Ishikawa (cell line): ENCODE results near the gene BCL6.

Experiments used
- CEBPB ChIP-seq: IDR thresholded peaks from 2 replicates; pipeline ENCODE4 v1.6.1; 2012
- CREB1 ChIP-seq: IDR thresholded peaks from 2 replicates; pipeline ENCODE4 v1.6.1; 2012; ENCODE audit warnings: low read depth
- EGR1 ChIP-seq: IDR thresholded peaks from 2 replicates; pipeline ENCODE4 v1.6.1; 2012
- EP300 ChIP-seq: IDR thresholded peaks from 2 replicates; pipeline ENCODE4 v1.6.1; 2012; ENCODE audit warnings: borderline replicate concordance
- FOXM1 ChIP-seq: IDR thresholded peaks from 2 replicates; pipeline ENCODE4 v1.6.1; 2012; ENCODE audit warnings: low read depth, borderline replicate concordance
- NFIC ChIP-seq: IDR thresholded peaks from 2 replicates; pipeline ENCODE4 v1.6.1; 2012
- RAD21 ChIP-seq: IDR thresholded peaks from 2 replicates; pipeline ENCODE4 v1.6.1; 2012; ENCODE audit warnings: low read depth
- REST ChIP-seq: IDR thresholded peaks from 2 replicates; pipeline ENCODE4 v1.6.1; 2012; ENCODE audit warnings: low read depth, mild to moderate bottlenecking
- TAF1 ChIP-seq: IDR thresholded peaks from 2 replicates; pipeline ENCODE4 v1.6.1; 2012; ENCODE audit warnings: low read depth, mild to moderate bottlenecking
- TCF12 ChIP-seq: IDR thresholded peaks from 2 replicates; pipeline ENCODE4 v1.6.1; 2012; ENCODE audit warnings: low read depth
- TEAD4 ChIP-seq: IDR thresholded peaks from 2 replicates; pipeline ENCODE4 v1.6.1; 2012
- YY1 ChIP-seq: IDR thresholded peaks from 2 replicates; pipeline ENCODE4 v1.6.1; 2012; ENCODE audit warnings: low read depth
- ZBTB7A ChIP-seq: IDR thresholded peaks from 2 replicates; pipeline ENCODE4 v1.6.1; 2012; ENCODE audit warnings: low read depth
- TF ChIP-seq, protein P1 (sequence below): IDR thresholded peaks from 2 replicates; pipeline ENCODE4 v1.6.1; 2012
- TF ChIP-seq, protein P2 (sequence below): IDR thresholded peaks from 2 replicates; pipeline ENCODE4 v1.6.1; 2012

BCL6 gene

GRCh38 chr3:187706971-187707370 is 38.3 kb downstream of the BCL6 start:
- TF ChIP-seq, protein P1, sequence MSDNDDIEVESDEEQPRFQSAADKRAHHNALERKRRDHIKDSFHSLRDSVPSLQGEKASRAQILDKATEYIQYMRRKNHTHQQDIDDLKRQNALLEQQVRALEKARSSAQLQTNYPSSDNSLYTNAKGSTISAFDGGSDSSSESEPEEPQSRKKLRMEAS = no peak
- TF ChIP-seq NFIC = no peak
- no peak for TF ChIP-seq EGR1
- TF ChIP-seq TEAD4 = no peak
- TF ChIP-seq, protein P2, sequence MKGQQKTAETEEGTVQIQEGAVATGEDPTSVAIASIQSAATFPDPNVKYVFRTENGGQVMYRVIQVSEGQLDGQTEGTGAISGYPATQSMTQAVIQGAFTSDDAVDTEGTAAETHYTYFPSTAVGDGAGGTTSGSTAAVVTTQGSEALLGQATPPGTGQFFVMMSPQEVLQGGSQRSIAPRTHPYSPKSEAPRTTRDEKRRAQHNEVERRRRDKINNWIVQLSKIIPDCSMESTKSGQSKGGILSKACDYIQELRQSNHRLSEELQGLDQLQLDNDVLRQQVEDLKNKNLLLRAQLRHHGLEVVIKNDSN = no peak
- TF ChIP-seq YY1 = no peak
- TF ChIP-seq RAD21 = no peak
- no peak for TF ChIP-seq EP300

DNA sequence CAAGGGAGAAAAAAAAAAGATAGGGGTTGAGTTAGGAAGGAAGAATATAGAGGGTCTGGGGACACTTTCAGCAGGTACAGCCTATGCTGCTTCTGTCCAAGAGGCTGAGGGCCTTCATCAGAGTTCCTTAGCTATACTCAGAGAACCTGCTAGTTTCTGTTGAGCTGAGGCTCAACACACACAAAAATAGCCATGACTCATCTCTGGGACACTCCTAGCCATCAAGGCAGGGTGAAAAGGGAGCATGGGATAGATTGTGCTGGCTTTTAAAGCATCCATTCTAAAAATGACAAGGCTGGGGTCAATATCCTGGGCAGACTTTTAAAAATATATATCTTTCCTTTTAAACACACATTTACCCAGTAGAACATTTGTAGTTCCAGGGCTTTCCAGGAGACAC is 40.1 kb downstream of the BCL6 start:
- TF ChIP-seq ZBTB7A = no peak
- TF ChIP-seq RAD21 = no peak

- TF ChIP-seq TAF1 (no peak), TEAD4 (no peak), EGR1 (no peak)
- TF ChIP-seq, protein P2 = no peak
Measured at GRCh38 chr3:187702507-187703033, 42.7 kb downstream of the BCL6 start, which contains the start of gene RTP2. Gene RTP2, minus strand, starts transcription at chr3:187702557. Its CDS starts 429 bp downstream, at chr3:187702128.

- TF ChIP-seq TAF1 = no peak
- no peak for TF ChIP-seq EGR1
- no peak for TF ChIP-seq FOXM1
- no peak for TF ChIP-seq REST
- TF ChIP-seq NFIC = no peak
- TF ChIP-seq CEBPB = no peak
- no peak for TF ChIP-seq TEAD4
- TF ChIP-seq, protein P1 = no peak
- no peak for TF ChIP-seq RAD21
- no peak for TF ChIP-seq TCF12
- TF ChIP-seq, protein P2 = no peak
- no peak for TF ChIP-seq EP300
- TF ChIP-seq YY1 = no peak
- no peak for TF ChIP-seq ZBTB7A
- TF ChIP-seq CREB1 = no peak
Measured at GRCh38 chr3:187700249-187700648, 45.0 kb downstream of the BCL6 start.

DNA sequence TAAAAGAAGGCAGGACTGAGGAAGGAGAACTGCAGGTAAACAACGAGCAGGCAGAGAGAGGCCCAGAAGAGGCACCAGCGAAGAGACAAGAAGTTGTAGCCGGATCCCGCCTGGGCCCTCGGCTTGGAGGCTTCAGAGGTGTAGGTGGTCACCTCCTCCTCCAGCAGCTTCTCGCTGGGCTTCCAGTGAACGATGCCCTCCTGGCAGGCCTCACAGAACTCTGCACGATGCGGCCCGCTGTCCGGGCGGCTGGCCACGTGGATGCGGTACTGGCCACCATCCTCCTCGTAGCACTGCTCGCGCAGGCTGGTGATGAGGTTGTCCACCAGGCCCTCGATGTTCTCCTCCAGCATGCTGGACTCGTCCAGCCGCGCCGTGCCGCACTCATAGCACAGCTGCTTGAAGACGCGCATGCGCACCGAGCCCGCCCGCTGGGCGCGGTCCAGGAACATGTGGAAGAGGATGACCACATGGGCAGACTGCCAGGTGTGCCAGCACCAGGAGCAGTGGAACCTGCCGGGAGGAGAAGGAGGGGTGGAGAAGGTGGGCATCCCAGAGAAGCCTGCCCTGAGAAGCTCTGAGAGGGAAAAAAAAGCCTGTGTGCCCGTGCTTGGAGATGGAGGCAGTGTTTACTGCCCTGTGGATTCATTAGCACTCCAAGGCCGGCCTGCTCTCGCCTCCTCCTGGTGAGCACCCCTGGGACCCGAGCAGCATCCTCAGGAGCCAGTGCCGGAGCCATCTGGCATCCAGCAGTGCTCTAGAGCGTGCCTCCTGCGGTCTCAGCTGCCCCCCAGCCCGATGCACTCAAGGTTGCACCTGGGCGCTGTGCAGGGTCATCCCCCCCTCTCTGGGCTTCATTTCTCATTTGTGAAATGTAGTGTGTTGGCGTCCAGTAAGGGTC is 46.5 kb downstream of the BCL6 start:
- no peak for TF ChIP-seq CEBPB
- TF ChIP-seq REST = no peak
- TF ChIP-seq EGR1 = no peak
- no peak for TF ChIP-seq TEAD4
- no peak for TF ChIP-seq NFIC
- TF ChIP-seq TCF12 = no peak
- no peak for TF ChIP-seq RAD21
- TF ChIP-seq ZBTB7A = no peak
- TF ChIP-seq YY1 = no peak

DNA sequence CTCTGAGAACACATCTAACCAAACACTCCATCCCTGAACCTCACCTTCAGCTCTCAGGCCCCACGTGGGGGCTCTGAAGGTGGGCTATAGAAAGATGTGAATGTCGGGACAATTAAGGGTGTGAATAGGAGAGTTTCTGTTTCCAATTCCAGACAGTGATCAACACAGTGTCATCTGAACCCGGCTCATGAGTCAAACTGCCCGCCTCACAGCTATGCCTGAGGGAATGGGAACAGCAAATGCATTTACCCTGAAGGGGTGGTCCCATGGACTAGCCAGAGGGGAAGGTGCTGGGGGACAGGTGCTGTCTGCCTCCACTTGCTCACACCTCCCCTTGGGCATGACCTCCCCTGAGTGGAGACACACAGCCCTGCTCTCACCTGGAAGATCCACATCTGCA is 49.2 kb downstream of the BCL6 start:
- TF ChIP-seq FOXM1 = no peak
- TF ChIP-seq EGR1 = no peak
- no peak for TF ChIP-seq YY1
- no peak for TF ChIP-seq ZBTB7A
- TF ChIP-seq CREB1 = no peak
- no peak for TF ChIP-seq TAF1
- no peak for TF ChIP-seq RAD21
- TF ChIP-seq, protein P1 = no peak
- no peak for TF ChIP-seq REST
- no peak for TF ChIP-seq NFIC
- TF ChIP-seq, protein P2 = no peak
- no peak for TF ChIP-seq CEBPB
- no peak for TF ChIP-seq TCF12
- no peak for TF ChIP-seq EP300
- TF ChIP-seq TEAD4 = no peak
